HepG2 (cell line): ENCODE results near the gene EXO1. TPM values are rescaled to one million over a fixed set of nuclear protein-coding genes. Genes with fewer than 3 reads are reported as not detected.

Source experiments
- ATAC-seq: fragments of 200-7000 bp; cut with Tn5 transposase; 3 replicates; pipeline ENCODE4 v1.9.1; 2020; ENCODE audit warnings: mild to moderate bottlenecking, moderate library complexity
- BruUV-seq: library from RNA; stranded (reverse); fragments of 400-500 nt; replicated peaks from 2 replicates; lab custom pipeline; 2021; lab: Mats Ljungman, UMichigan
- CTCF ChIA-PET: fragments of 300-600 bp; formaldehyde crosslinking; extraction: SDS; loops from one replicate; lab custom pipeline; 2021; ENCODE audit warnings: low total read pairs, inconsistent platforms, low intra/inter-chr PET ratio; lab: Yijun Ruan, JAX
- POLR2A ChIA-PET: fragments of 350-600 bp; sonication (Branson Sonifier 250); formaldehyde crosslinking; loops from one replicate; lab custom pipeline; 2020; ENCODE audit warnings: antibody characterized with exemption, inconsistent platforms; lab: Yijun Ruan, JAX
- DNase-seq: peaks from one replicate; pipeline ENCODE4 v3.0.0-alpha.2; 2015; ENCODE audit warnings: low spot score
- FAIRE-seq: peaks from 3 replicates; lab custom pipeline; 2011; peaks lifted over from hg19 to GRCh38; lab: Jason Lieb, UNC
- H2AFZ ChIP-seq: one replicate; pipeline ENCODE4 v1.6.1; 2011; ENCODE audit warnings: low read length, inconsistent platforms
- H3K27ac ChIP-seq: fragments of 300-600 bp; 3 replicates; pipeline ENCODE4 v1.8.0; 2011; ENCODE audit warnings: mixed run types, mild to moderate bottlenecking, mixed read lengths, low read length, inconsistent platforms; ENCODE audit not compliant: insufficient read depth; ENCODE audit errors: extremely low read length
- H3K27me3 ChIP-seq, 2 experiments: fragments of 200-600 bp in 1 of 2; 2 replicates in 1 of 2; 3 replicates in 1 of 2; pipeline versions ENCODE4 v1.6.0 to v1.8.0; 2011; ENCODE audit warnings: low read length in 2 of 2, mild to moderate bottlenecking in 2 of 2, moderate library complexity in 2 of 2, inconsistent platforms in 1 of 2; ENCODE audit not compliant: insufficient read depth in 2 of 2, control insufficient read depth in 1 of 2
- H3K36me3 ChIP-seq, 2 experiments: fragments of 200-600 bp in 1 of 2; replicated peaks in 1 of 2; 2 replicates in 1 of 2; 3 replicates in 1 of 2; pipeline versions ENCODE4 v1.5.1 to v1.8.0; 2011; ENCODE audit warnings: low read length in 2 of 2, inconsistent platforms in 1 of 2; ENCODE audit not compliant: insufficient read depth in 2 of 2, control insufficient read depth in 1 of 2
- H3K4me1 ChIP-seq: 2 replicates; pipeline ENCODE4 v1.5.1; 2012; ENCODE audit warnings: low read length, inconsistent platforms; ENCODE audit not compliant: insufficient read depth
- H3K4me2 ChIP-seq: 2 replicates; pipeline ENCODE4 v1.6.0; 2011; ENCODE audit warnings: low read depth, low read length, inconsistent platforms
- H3K4me3 ChIP-seq, 3 experiments: fragments of 200-600 bp in 1 of 3; sonication (generic), shearing (Covaris generic) in 1 of 3; replicated peaks in 1 of 3; 2 replicates each; pipeline ENCODE4 v1.5.1; 2011 to 2016; ENCODE audit warnings: low read length in 3 of 3, inconsistent platforms in 2 of 3, low read depth in 2 of 3, mild to moderate bottlenecking in 2 of 3, control low read depth in 1 of 3, mixed read lengths in 1 of 3; ENCODE audit not compliant: insufficient read depth in 1 of 3
- H3K79me2 ChIP-seq: one replicate; pipeline ENCODE4 v1.6.1; 2011; ENCODE audit warnings: low read length, inconsistent platforms; ENCODE audit not compliant: insufficient read depth
- H3K9ac ChIP-seq: 2 replicates; pipeline ENCODE4 v1.6.0; 2011; ENCODE audit warnings: mild to moderate bottlenecking, low read depth, low read length, inconsistent platforms; ENCODE audit not compliant: insufficient read depth
- H3K9me3 ChIP-seq: 2 replicates; pipeline ENCODE4 v1.5.1; 2012; ENCODE audit warnings: mild to moderate bottlenecking, low read length
- H4K20me1 ChIP-seq: 2 replicates; pipeline ENCODE4 v1.6.0; 2011; ENCODE audit warnings: inconsistent platforms, mild to moderate bottlenecking, low read length, moderate library complexity; ENCODE audit not compliant: insufficient read depth
- BATF2 ChIP-seq: sonication (generic); formaldehyde crosslinking; IDR thresholded peaks from 2 replicates; pipeline ENCODE4 v1.8.0; 2022; ENCODE audit warnings: mild to moderate bottlenecking, missing genetic modification reagents, moderate library complexity
- DR1 ChIP-seq: sonication (generic); formaldehyde crosslinking; IDR thresholded peaks from 2 replicates; pipeline ENCODE4 v1.8.0; 2021; ENCODE audit warnings: mild to moderate bottlenecking, missing genetic modification reagents, inconsistent platforms
- E2F5 ChIP-seq: sonication (generic); formaldehyde crosslinking; conservative IDR thresholded peaks from 2 replicates; pipeline ENCODE4 v1.4.0; 2020; ENCODE audit warnings: missing genetic modification reagents
- ETV6 ChIP-seq: sonication (generic); formaldehyde crosslinking; conservative IDR thresholded peaks from 2 replicates; pipeline ENCODE4 v1.4.0; 2020; ENCODE audit warnings: missing genetic modification reagents
- KLF13 ChIP-seq: sonication (generic); formaldehyde crosslinking; IDR thresholded peaks from 2 replicates; pipeline ENCODE4 v1.4.0; 2020; ENCODE audit warnings: mild to moderate bottlenecking, missing genetic modification reagents
- SETDB1 ChIP-seq: sonication (generic); formaldehyde crosslinking; IDR thresholded peaks from 2 replicates; pipeline ENCODE4 v1.5.1; 2020; ENCODE audit warnings: missing genetic modification reagents, mild to moderate bottlenecking, borderline replicate concordance
- TGIF2 ChIP-seq: IDR thresholded peaks from 2 replicates; pipeline ENCODE4 v1.6.1; 2016; ENCODE audit warnings: control low read depth, missing compliant biosample characterization
- ZFP36L2 ChIP-seq: sonication (generic); formaldehyde crosslinking; IDR thresholded peaks from 2 replicates; pipeline ENCODE4 v1.4.0; 2020; ENCODE audit warnings: missing genetic modification reagents
- ZNF557 ChIP-seq: sonication (generic); formaldehyde crosslinking; IDR thresholded peaks from 2 replicates; pipeline ENCODE4 v1.4.0; 2020; ENCODE audit warnings: missing genetic modification reagents
- ZNF850 ChIP-seq: sonication (generic); formaldehyde crosslinking; conservative IDR thresholded peaks from 2 replicates; pipeline ENCODE4 v1.9.0; 2021; ENCODE audit warnings: mild to moderate bottlenecking, missing genetic modification reagents
- in situ Hi-C: cut with HindIII; loops from 2 replicates; pipeline ENCODE4 v1.10.0; 2017; ENCODE audit warnings: low pct_unique_long_range_greater_than_20kb; ENCODE audit not compliant: extremely low pct_ligation_motif_present
- intact Hi-C: fragments of 100-400 bp; cut with micrococcal nuclease; formaldehyde crosslinking; loops from one replicate; pipeline ENCODE4 v1.10.0; 2022; ENCODE audit not compliant: unreplicated experiment
- polyA plus RNA-seq, 8 experiments: library from polyadenylated mRNA; depleted of rRNA in 3 of 8; stranded (reverse) in 7 of 8; unstranded in 1 of 8; fragments of >200 nt; fragmentation: Illumina TruSeq in 4 of 8; extraction: Trizol in 4 of 8; gene quantifications; 2 replicates each; pipeline versions ENCODE4 v1.2.1 to v1.2.3, GENCODE V29; 2011 to 2016; ENCODE audit warnings: low read depth in 4 of 8, missing spikeins in 1 of 8, mixed read lengths in 1 of 8; ENCODE audit not compliant: insufficient read depth in 1 of 8
- total RNA-seq, 5 experiments: library from RNA; depleted of rRNA; stranded (reverse); fragments of >200 nt; fragmentation: Illumina TruSeq; extraction: Trizol; gene quantifications; 2 replicates each; pipeline ENCODE4 v1.2.3, GENCODE V29; 2016; ENCODE audit warnings: low read depth in 1 of 5
- TF ChIP-seq, protein P1 (sequence below): sonication (generic); formaldehyde crosslinking; conservative IDR thresholded peaks from 2 replicates; pipeline ENCODE4 v1.5.0; 2020; ENCODE audit warnings: missing genetic modification reagents
- TF ChIP-seq, protein P2 (sequence below), 2 experiments: sonication (generic) in 1 of 2; formaldehyde crosslinking in 1 of 2; IDR thresholded peaks; 2 replicates each; pipeline versions ENCODE4 v1.6.1 to v1.9.0; 2014 to 2022; ENCODE audit warnings: antibody characterized with exemption in 1 of 2, borderline replicate concordance in 1 of 2, inconsistent platforms in 1 of 2, low read depth in 1 of 2, missing genetic modification reagents in 1 of 2
- TF ChIP-seq, protein P3 (sequence below): fragments of 450-650 bp; IDR thresholded peaks from 2 replicates; pipeline ENCODE4 v1.6.1; 2017; ENCODE audit warnings: mild to moderate bottlenecking

Gene EXO1
- total and polyA plus RNA-seq, 2 of the 13 experiments (the other 11 are each of a cell fraction or from before 2014, with no cell fraction given), result 3.2 to 26.1 TPM

DNA sequence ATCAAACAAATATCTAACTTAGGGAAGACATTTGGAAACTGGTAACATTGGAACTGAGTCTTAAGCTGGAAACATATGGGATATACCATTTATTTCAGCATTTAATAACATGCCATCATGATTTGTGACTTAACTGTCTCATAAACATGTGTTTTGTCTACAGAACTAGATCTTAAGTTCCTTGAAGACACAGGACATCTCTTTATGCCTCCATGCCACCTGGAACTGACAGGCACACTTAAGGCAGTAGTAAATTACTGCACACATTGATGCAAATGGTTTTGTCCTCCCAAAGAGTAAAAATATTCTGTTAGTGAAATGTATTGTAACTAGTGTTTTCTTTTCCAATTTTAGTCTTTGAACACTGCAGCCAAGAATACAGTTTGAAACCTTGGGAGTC lies 1.6 kb upstream of the EXO1 start:
- H3K4me1 ChIP-seq, result peaks cover 29% of the 10 kb centered on the region
- intact Hi-C loops, result no loop called here
- no peak overlapping the region for H3K4me3 ChIP-seq
- BruUV-seq, result no TSS peak
- ChIA-PET CTCF (no interaction called here), POLR2A (interaction anchor here (1.8 kb wide), 1 partner anchor 206 kb away, joined by 10 read pairs; the partner anchor contains the start of genes CHML and OPN3)
- FAIRE-seq (no peak), DNase-seq (no peak), ATAC-seq (no peak)
- no peaks in the 10 kb centered on the region for H3K9me3 ChIP-seq
- no peaks in the 10 kb centered on the region for H4K20me1 ChIP-seq
- in situ Hi-C loops, result no loop called here
- H3K27ac ChIP-seq, result no peak overlapping the region
- no peak overlapping the region for H3K9ac ChIP-seq
- peaks cover 2% of the 10 kb centered on the region for H3K79me2 ChIP-seq
- H3K4me2 ChIP-seq, result no peak overlapping the region
- no peaks in the 10 kb centered on the region; a peak in 1 of 5 replicates for H3K27me3 ChIP-seq
- H2AFZ ChIP-seq, result no peak overlapping the region
- no peaks in the 10 kb centered on the region for H3K36me3 ChIP-seq
- TF ChIP-seq ZNF557 (CRISPR knock-in tag) (no peak), SETDB1 (CRISPR knock-in tag) (no peak), ETV6 (CRISPR knock-in tag) (no peak), TGIF2 (no peak), DR1 (CRISPR knock-in tag) (no peak), E2F5 (CRISPR knock-in tag) (no peak), ZFP36L2 (CRISPR knock-in tag) (no peak), ZNF850 (CRISPR knock-in tag) (no peak), BATF2 (CRISPR knock-in tag) (no peak), KLF13 (CRISPR knock-in tag) (no peak)
- TF ChIP-seq, protein P1, sequence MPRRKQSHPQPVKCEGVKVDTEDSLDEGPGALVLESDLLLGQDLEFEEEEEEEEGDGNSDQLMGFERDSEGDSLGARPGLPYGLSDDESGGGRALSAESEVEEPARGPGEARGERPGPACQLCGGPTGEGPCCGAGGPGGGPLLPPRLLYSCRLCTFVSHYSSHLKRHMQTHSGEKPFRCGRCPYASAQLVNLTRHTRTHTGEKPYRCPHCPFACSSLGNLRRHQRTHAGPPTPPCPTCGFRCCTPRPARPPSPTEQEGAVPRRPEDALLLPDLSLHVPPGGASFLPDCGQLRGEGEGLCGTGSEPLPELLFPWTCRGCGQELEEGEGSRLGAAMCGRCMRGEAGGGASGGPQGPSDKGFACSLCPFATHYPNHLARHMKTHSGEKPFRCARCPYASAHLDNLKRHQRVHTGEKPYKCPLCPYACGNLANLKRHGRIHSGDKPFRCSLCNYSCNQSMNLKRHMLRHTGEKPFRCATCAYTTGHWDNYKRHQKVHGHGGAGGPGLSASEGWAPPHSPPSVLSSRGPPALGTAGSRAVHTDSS, result no peak
- TF ChIP-seq, protein P2, sequence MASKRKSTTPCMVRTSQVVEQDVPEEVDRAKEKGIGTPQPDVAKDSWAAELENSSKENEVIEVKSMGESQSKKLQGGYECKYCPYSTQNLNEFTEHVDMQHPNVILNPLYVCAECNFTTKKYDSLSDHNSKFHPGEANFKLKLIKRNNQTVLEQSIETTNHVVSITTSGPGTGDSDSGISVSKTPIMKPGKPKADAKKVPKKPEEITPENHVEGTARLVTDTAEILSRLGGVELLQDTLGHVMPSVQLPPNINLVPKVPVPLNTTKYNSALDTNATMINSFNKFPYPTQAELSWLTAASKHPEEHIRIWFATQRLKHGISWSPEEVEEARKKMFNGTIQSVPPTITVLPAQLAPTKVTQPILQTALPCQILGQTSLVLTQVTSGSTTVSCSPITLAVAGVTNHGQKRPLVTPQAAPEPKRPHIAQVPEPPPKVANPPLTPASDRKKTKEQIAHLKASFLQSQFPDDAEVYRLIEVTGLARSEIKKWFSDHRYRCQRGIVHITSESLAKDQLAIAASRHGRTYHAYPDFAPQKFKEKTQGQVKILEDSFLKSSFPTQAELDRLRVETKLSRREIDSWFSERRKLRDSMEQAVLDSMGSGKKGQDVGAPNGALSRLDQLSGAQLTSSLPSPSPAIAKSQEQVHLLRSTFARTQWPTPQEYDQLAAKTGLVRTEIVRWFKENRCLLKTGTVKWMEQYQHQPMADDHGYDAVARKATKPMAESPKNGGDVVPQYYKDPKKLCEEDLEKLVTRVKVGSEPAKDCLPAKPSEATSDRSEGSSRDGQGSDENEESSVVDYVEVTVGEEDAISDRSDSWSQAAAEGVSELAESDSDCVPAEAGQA (IDR thresholded peaks at IDR 0.05; ENCODE audit: low read depth), result no peak
- TF ChIP-seq, protein P2 (CRISPR knock-in tag; IDR thresholded peaks at IDR 0.05; ENCODE audit: borderline replicate concordance), result no peak
- TF ChIP-seq, protein P3, sequence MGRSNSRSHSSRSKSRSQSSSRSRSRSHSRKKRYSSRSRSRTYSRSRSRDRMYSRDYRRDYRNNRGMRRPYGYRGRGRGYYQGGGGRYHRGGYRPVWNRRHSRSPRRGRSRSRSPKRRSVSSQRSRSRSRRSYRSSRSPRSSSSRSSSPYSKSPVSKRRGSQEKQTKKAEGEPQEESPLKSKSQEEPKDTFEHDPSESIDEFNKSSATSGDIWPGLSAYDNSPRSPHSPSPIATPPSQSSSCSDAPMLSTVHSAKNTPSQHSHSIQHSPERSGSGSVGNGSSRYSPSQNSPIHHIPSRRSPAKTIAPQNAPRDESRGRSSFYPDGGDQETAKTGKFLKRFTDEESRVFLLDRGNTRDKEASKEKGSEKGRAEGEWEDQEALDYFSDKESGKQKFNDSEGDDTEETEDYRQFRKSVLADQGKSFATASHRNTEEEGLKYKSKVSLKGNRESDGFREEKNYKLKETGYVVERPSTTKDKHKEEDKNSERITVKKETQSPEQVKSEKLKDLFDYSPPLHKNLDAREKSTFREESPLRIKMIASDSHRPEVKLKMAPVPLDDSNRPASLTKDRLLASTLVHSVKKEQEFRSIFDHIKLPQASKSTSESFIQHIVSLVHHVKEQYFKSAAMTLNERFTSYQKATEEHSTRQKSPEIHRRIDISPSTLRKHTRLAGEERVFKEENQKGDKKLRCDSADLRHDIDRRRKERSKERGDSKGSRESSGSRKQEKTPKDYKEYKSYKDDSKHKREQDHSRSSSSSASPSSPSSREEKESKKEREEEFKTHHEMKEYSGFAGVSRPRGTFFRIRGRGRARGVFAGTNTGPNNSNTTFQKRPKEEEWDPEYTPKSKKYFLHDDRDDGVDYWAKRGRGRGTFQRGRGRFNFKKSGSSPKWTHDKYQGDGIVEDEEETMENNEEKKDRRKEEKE, result no peak
